Measurements from ENCODE around the gene DACT1.

DACT1 gene

GRCh38 chr14:58677996-58678395 is 40.2 kb downstream of the DACT1 start:
- TF ChIP-seq FOXP2 (optimal IDR thresholded peaks at IDR 0.05; ENCODE audit: borderline replicate concordance, extremely low read depth, extremely low read length, insufficient read depth) (no peak), REST (IDR thresholded peaks at IDR 0.05; ENCODE audit: insufficient read depth in 1 of 2, low read depth in 2 of 2, low read length in 2 of 2) (no peak), TAF1 (IDR thresholded peaks at IDR 0.05; ENCODE audit: borderline replicate concordance, insufficient read depth, low read length) (no peak), SIN3A (IDR thresholded peaks at IDR 0.05; ENCODE audit: borderline replicate concordance, insufficient read depth, low read length) (no peak), POLR2AphosphoS5 (IDR thresholded peaks at IDR 0.05; ENCODE audit: low read depth, low read length) (no peak)

DNA sequence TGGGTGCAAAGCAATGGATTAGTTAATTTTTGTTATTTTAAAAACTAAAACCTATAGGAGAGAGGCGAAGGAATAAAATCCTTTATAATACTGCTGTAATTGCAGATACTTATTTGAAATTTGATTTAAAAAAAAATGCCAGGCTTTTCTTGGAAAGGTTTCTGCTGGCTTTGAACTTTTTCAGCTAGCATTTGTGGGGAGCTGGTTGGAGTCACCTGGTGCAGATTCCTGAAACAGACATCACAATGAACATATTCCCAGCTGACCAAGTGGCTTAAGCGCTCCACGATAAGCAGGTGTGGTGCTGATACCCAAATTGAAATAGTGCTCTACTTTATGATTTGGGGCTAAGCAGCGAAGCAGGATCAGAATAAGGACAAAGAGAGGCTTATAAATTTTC is 42.9 kb downstream of the DACT1 start:
- TF ChIP-seq TAF1 (IDR thresholded peaks at IDR 0.05; ENCODE audit: borderline replicate concordance, insufficient read depth, low read length) (no peak), FOXP2 (optimal IDR thresholded peaks at IDR 0.05; ENCODE audit: borderline replicate concordance, extremely low read depth, extremely low read length, insufficient read depth) (no peak), POLR2AphosphoS5 (IDR thresholded peaks at IDR 0.05; ENCODE audit: low read depth, low read length) (no peak), REST (IDR thresholded peaks at IDR 0.05; ENCODE audit: insufficient read depth in 1 of 2, low read depth in 2 of 2, low read length in 2 of 2) (no peak), SIN3A (IDR thresholded peaks at IDR 0.05; ENCODE audit: borderline replicate concordance, insufficient read depth, low read length) (no peak)

- TF ChIP-seq REST (IDR thresholded peaks at IDR 0.05; ENCODE audit: insufficient read depth in 1 of 2, low read depth in 2 of 2, low read length in 2 of 2), result no peak
- TF ChIP-seq FOXP2 (optimal IDR thresholded peaks at IDR 0.05; ENCODE audit: borderline replicate concordance, extremely low read depth, extremely low read length, insufficient read depth), result no peak
- no peak for TF ChIP-seq SIN3A (IDR thresholded peaks at IDR 0.05; ENCODE audit: borderline replicate concordance, insufficient read depth, low read length)
- no peak for TF ChIP-seq TAF1 (IDR thresholded peaks at IDR 0.05; ENCODE audit: borderline replicate concordance, insufficient read depth, low read length)
- TF ChIP-seq POLR2AphosphoS5 (IDR thresholded peaks at IDR 0.05; ENCODE audit: low read depth, low read length), result no peak
These were observed 49.6 kb downstream of the DACT1 start for GRCh38 chr14:58687232-58687795.

GRCh38 chr14:58690801-58691516 is 53.2 kb downstream of the DACT1 start:
- TF ChIP-seq POLR2AphosphoS5 (IDR thresholded peaks at IDR 0.05; ENCODE audit: low read depth, low read length) (no peak), FOXP2 (optimal IDR thresholded peaks at IDR 0.05; ENCODE audit: borderline replicate concordance, extremely low read depth, extremely low read length, insufficient read depth) (no peak), SIN3A (IDR thresholded peaks at IDR 0.05; ENCODE audit: borderline replicate concordance, insufficient read depth, low read length) (no peak), REST (IDR thresholded peaks at IDR 0.05; ENCODE audit: insufficient read depth in 1 of 2, low read depth in 2 of 2, low read length in 2 of 2) (no peak), TAF1 (IDR thresholded peaks at IDR 0.05; ENCODE audit: borderline replicate concordance, insufficient read depth, low read length) (no peak)
